C4-2B (cell line): ENCODE measurements around the gene ZNF280A.

Experiments
- CTCF ChIP-seq: fragments of 450-650 bp; conservative IDR thresholded peaks from 2 replicates; pipeline ENCODE4 v1.5.1; 2017; ENCODE audit warnings: mild to moderate bottlenecking
- ZFX ChIP-seq: fragments of 450-650 bp; IDR thresholded peaks from 2 replicates; pipeline ENCODE4 v1.6.1; 2017

- TF ChIP-seq CTCF (no peak), ZFX (no peak)
Observed at GRCh38 chr22:22552630-22553029, 32.6 kb upstream of the ZNF280A start.
